Activated B cell treated with CpG ODN at 0.5 μM for 24 hours (primary cell): ENCODE results near the gene CMIP. TPM values are rescaled to one million over a fixed set of nuclear protein-coding genes. Genes with fewer than 3 reads are reported as not detected.

Experiments
- ATAC-seq: fragments of 200-7000 bp; cut with Tn5 transposase; one replicate; pipeline ENCODE4 v1.10.0; 2021; ENCODE audit warnings: low read depth, mild to moderate bottlenecking, moderate library complexity
- CTCF ChIA-PET: fragments of 350-600 bp; sonication (Branson Sonifier 250); formaldehyde crosslinking; loops from one replicate; lab custom pipeline; 2021; ENCODE audit warnings: antibody characterized with exemption; lab: Charles Lee
- POLR2A ChIA-PET: fragments of 350-600 bp; sonication (Branson Sonifier 250); formaldehyde crosslinking; loops from one replicate; lab custom pipeline; 2021; ENCODE audit warnings: antibody characterized with exemption; lab: Charles Lee
- DNase-seq: peaks from one replicate; pipeline ENCODE4 v3.0.0; 2022
- H3K27ac Mint-ChIP-seq: one replicate; pipeline ENCODE4 v1.8.0; 2020; ENCODE audit warnings: mixed read lengths
- H3K27me3 Mint-ChIP-seq: one replicate; pipeline ENCODE4 v1.8.0; 2021; ENCODE audit warnings: mixed read lengths
- H3K36me3 Mint-ChIP-seq: one replicate; pipeline ENCODE4 v1.8.0; 2021; ENCODE audit warnings: low read depth, mixed read lengths
- H3K4me1 Mint-ChIP-seq: one replicate; pipeline ENCODE4 v1.8.0; 2021; ENCODE audit warnings: mixed read lengths
- H3K4me3 Mint-ChIP-seq: one replicate; pipeline ENCODE4 v1.8.0; 2020; ENCODE audit warnings: mild to moderate bottlenecking, mixed read lengths
- H3K9me3 Mint-ChIP-seq: one replicate; pipeline ENCODE4 v1.8.0; 2020; ENCODE audit warnings: mixed read lengths
- intact Hi-C: fragments of 100-400 bp; cut with micrococcal nuclease; formaldehyde crosslinking; loops from one replicate; pipeline ENCODE4 v1.15.1; 2024
- total RNA-seq: library from RNA; stranded (reverse); gene quantifications from 2 replicates; pipeline ENCODE4 v1.2.3, GENCODE V29; 2022
- TF ChIP-seq, protein P1 (sequence below): fragments of 200-600 bp; IDR thresholded peaks from one replicate; pipeline ENCODE4 v1.8.0; 2022; ENCODE audit warnings: antibody characterized with exemption, mild to moderate bottlenecking

Gene CMIP
- total RNA-seq, 1 donor from 2014 or later: 76.3 TPM

DNA sequence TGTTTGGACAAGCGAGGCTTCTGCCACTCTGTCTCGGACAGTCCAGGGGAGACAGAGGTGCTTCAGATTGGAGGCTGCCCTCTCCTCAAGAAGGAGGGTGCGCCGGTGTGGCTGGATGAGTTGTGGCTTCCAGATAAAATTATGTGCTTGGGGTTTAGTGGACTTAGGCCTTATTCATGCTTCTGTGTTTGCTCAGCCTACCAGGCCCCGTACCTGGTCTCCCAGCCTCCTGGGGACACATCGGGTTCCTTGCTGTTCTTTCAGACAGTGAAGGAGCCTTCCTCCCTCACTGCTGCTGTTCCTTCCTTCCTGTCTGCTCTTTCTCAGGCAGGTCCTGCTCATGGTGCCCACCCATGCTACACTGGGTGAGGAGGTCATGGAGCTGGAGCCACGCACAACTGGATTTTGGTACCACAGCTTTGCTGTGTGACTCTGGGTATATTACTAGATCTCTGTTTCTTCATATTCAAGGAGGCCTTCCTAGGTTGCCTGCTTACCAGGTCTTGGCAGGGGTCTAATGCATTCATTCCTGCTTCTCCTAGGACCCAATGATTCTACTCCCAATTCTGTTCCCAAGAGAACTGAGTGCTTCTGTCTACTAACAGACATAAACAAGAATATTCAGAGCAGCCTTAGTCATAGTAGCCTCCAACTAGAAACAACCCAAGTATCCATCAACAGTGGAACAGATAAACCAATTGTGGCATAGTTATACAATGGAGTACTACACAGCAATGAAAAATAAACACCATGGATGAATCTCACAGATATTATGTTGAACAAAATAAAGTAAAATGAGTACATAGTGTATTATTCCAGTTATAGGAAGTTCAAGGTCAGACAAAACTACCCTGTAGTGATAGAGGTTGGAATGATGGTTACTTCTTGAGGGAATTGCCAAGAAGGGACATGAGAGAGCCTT is 121.7 kb downstream of the CMIP start:
- no peak overlapping the region for H3K4me3 Mint-ChIP-seq
- ChIA-PET POLR2A (no interaction called here), CTCF (no interaction called here)
- no peaks in the 10 kb centered on the region for H3K27me3 Mint-ChIP-seq
- TF ChIP-seq, protein P1, sequence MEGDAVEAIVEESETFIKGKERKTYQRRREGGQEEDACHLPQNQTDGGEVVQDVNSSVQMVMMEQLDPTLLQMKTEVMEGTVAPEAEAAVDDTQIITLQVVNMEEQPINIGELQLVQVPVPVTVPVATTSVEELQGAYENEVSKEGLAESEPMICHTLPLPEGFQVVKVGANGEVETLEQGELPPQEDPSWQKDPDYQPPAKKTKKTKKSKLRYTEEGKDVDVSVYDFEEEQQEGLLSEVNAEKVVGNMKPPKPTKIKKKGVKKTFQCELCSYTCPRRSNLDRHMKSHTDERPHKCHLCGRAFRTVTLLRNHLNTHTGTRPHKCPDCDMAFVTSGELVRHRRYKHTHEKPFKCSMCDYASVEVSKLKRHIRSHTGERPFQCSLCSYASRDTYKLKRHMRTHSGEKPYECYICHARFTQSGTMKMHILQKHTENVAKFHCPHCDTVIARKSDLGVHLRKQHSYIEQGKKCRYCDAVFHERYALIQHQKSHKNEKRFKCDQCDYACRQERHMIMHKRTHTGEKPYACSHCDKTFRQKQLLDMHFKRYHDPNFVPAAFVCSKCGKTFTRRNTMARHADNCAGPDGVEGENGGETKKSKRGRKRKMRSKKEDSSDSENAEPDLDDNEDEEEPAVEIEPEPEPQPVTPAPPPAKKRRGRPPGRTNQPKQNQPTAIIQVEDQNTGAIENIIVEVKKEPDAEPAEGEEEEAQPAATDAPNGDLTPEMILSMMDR: no peak
- no peak overlapping the region for H3K27ac Mint-ChIP-seq
- peaks cover 4% of the 10 kb centered on the region for H3K9me3 Mint-ChIP-seq
- H3K4me1 Mint-ChIP-seq: peaks cover 27% of the 10 kb centered on the region
- DNase-seq: no peak
- no peak for ATAC-seq
- H3K36me3 Mint-ChIP-seq: peaks cover 10% of the 10 kb centered on the region
- intact Hi-C loops: no loop called here

DNA sequence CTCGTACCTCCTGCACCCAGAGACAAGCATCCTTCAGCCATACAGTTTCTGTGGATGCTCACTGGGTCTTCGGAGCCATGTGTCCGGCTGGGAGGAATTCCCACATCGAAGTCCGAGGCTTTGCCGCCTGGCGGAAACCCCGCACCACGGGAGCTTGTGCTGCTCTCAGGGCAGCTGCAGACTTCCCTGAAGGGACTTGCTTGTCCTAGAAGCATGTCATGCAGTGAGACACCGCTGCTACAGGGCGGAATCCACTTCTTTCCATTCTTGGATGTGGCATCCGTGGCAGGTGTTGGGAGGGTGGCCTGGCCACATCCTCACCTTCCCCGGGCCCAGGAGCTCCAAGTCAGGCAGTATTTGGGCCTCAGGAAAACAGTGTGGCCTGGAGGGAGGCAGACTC is 122.5 kb downstream of the CMIP start:
- CTCF ChIA-PET: no interaction called here

DNA sequence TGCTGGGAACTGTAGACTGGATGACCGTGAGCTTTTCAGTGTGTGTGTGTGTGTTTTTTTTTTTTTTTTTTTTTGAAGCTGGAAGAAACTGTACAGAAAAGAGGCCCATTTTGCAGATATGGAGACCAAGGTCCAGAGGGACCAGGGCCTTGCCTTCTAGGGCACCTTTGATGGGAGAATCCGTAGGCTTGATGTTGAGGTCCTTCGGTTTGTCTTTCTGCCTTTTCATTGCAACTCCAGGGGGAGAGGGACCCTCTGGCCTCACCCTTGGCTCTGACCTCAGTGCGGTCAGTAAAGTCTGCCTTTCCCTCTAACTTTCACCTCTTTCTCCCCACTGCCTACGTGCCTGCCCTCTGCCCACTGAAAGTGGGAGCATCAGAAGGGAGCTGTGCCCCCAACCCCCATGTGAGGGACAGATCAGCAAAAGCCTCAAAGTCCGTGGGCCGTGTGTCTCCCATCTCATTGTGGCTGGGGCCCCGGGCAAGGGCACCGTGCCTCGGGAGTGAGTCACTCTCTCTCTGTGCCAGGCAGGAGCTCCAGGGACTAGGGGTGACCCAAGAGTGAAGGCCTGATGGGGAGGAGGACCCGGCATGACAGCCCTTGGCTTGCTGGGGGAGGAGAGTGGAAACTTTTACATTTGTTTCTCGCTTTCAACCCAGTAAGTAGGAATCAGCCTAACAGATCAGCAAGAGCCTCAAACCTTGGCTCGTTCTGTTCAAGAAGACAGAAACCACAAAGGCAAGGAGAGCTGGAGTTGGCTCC is 123.6 kb downstream of the CMIP start:
- peaks cover 4% of the 10 kb centered on the region for H3K9me3 Mint-ChIP-seq
- TF ChIP-seq, protein P1: no peak
- peaks cover 10% of the 10 kb centered on the region for H3K36me3 Mint-ChIP-seq
- POLR2A ChIA-PET: interaction anchor here (0.7 kb wide), 1 partner anchor 35 kb away, joined by 3 read pairs; no protein-coding TSS in a partner anchor
- peaks cover 24% of the 10 kb centered on the region for H3K4me1 Mint-ChIP-seq
- no peak overlapping the region for H3K27ac Mint-ChIP-seq
- no peaks in the 10 kb centered on the region for H3K27me3 Mint-ChIP-seq
- no peak for DNase-seq
- intact Hi-C loops: no loop called here
- CTCF ChIA-PET: no interaction called here
- ATAC-seq: no peak
- no peak overlapping the region for H3K4me3 Mint-ChIP-seq

More for the DNA sequence above, 122.5 kb downstream of the CMIP start:
- no peak for DNase-seq
- Mint-ChIP-seq H3K4me3 (no peak overlapping the region), H3K27ac (no peak overlapping the region), H3K4me1 (peaks cover 21% of the 10 kb centered on the region), H3K9me3 (peaks cover 4% of the 10 kb centered on the region), H3K27me3 (no peaks in the 10 kb centered on the region), H3K36me3 (peaks cover 10% of the 10 kb centered on the region)
- intact Hi-C loops: no loop called here
- TF ChIP-seq, protein P1: no peak
- POLR2A ChIA-PET: interaction anchor here (0.7 kb wide), 1 partner anchor 36 kb away, joined by 3 read pairs; no protein-coding TSS in a partner anchor
- no peak for ATAC-seq

DNA sequence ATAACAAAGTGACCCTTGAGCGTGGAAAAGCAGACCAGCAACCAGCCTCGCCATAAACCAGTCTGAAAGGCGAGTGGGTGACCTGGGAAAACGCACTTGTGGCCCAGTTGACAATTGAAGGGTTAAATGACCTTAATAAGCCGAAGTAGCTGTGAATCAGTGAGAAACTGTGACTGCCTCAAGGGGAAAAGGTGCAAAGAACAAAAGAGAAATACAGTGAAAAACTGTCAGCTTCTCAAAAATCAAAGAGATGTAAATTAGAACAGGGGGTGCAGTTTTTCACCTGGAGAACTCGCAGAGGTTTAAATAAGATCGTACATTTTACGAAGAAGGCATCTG is 124.1 kb downstream of the CMIP start:
- DNase-seq (no peak), ATAC-seq (no peak)
- CTCF ChIA-PET: no interaction called here
- H3K27ac Mint-ChIP-seq: no peak overlapping the region
- intact Hi-C loops: no loop called here
- H3K9me3 Mint-ChIP-seq: peaks cover 4% of the 10 kb centered on the region
- TF ChIP-seq, protein P1: no peak
- H3K27me3 Mint-ChIP-seq: no peaks in the 10 kb centered on the region
- no peak overlapping the region for H3K4me3 Mint-ChIP-seq
- H3K36me3 Mint-ChIP-seq: peaks cover 10% of the 10 kb centered on the region
- peaks cover 22% of the 10 kb centered on the region for H3K4me1 Mint-ChIP-seq
- POLR2A ChIA-PET: no interaction called here
